ENCODE data around the gene MYH11. TPM values are rescaled to one million over a fixed set of nuclear protein-coding genes. Genes with fewer than 3 reads are reported as not detected.

Gene MYH11
- total and polyA plus RNA-seq, 10 of the 15 experiments (the other 5 are each of a cell fraction or from before 2014, with no cell fraction given) = 0.01 to 1.9 (median 0.13) TPM; not detected in 1

DNA sequence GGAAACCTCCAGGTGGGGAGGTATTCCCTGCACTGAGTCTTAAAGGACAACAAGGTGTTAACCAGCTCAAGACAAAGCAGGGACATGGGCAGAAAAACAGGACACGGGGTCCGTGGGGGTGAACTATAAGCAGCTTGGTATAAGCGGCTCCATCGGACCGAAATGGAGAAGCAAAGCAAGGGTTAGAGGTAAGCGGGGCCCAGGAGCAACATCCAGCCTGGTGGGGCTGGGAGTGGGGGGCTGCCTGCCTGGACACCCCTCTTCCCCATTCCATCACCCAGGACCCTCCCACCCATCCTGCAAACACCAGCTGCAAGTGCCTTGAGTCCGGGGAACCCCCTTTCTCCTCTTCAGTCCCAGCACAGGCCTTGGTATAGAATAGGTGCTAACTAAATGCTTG, 29.5 kb downstream of the MYH11 start (continued):
- TF ChIP-seq ZBTB40 (IDR thresholded peaks at IDR 0.05; ENCODE audit: borderline replicate concordance) = no peak

DNA sequence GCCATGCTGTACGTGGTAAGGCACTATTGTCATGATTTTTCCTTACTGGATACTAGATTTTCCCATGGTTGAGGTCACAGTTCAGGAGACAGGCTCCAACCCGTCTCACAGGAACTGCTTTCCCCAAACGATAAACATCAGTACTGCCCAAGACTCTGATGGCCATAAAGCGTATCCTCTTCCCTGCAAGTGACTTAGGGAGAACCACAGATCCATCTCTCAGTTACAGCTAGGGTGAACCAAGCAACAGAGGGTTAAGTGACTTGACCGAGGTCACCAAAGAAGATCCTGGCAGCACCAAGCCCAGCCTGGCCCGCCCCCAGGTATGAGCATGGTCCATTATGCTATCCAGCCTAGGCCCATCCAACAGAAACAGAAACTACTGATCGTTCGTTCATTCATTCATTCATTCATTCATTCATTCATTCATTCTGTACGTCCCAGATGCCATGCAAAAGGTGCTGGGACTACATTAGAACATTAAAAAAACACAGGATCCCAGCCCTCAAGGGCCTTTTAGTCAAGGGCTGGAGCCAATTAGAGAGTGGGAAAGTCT, 31.0 kb downstream of the MYH11 start:
- WGBS (ENCODE audit: insufficient coverage, insufficient replicate concordance, low lambda C conversion rate, missing lambda C conversion rate) = 33% methylated on average over 9 of the region's 9 CpGs
- no peaks in the 10 kb centered on the region for H3K4me1 ChIP-seq (ENCODE audit: control insufficient read depth, insufficient read depth, low read length)
- ChIA-PET RAD21 (ENCODE audit: unreplicated experiment) (interaction anchor here (0.6 kb wide), 1 partner anchor 59 kb away, joined by 3 read pairs; no protein-coding TSS in a partner anchor), SMC1A (ENCODE audit: uncharacterized antibody, unreplicated experiment) (interaction anchor here (0.9 kb wide), 1 partner anchor 338 kb away, joined by 3 read pairs; no protein-coding TSS in a partner anchor), CTCF (interaction anchor here (0.6 to 0.7 kb wide), 2 partner anchors 1459 to 1739 kb away, joined by 3 to 4 read pairs; no protein-coding TSS in a partner anchor), POLR2A (interaction anchor here (0.6 kb wide), 2 partner anchors 61 to 137 kb away, joined by 3 read pairs; no protein-coding TSS in a partner anchor)
- H3K79me2 ChIP-seq (ENCODE audit: control insufficient read depth, insufficient read depth, low read length) = no peaks in the 10 kb centered on the region
- peak; percentile 75; the same call in 1 of the 2 replicates for TF ChIP-seq ZNF24 (IDR thresholded peaks at IDR 0.05)
- no peak for TF ChIP-seq BHLHE40 (IDR thresholded peaks at IDR 0.05; ENCODE audit: borderline replicate concordance in 1 of 2, low read depth in 2 of 2, low read length in 1 of 2)
- H4K20me1 ChIP-seq (ENCODE audit: control insufficient read depth, insufficient read depth) = no peaks in the 10 kb centered on the region
- no peak overlapping the region for H2AFZ ChIP-seq (ENCODE audit: control insufficient read depth, low read depth, low read length)
- H3K27me3 ChIP-seq (replicated peaks in 1 of 2; ENCODE audit: control insufficient read depth in 2 of 2, insufficient read depth in 2 of 2, low read length in 1 of 2) = no peaks in the 10 kb centered on the region
- H3K27ac ChIP-seq (ENCODE audit: control insufficient read depth, insufficient read depth) = no peak overlapping the region
- intact Hi-C loops (cut with micrococcal nuclease; ENCODE audit: unreplicated experiment) = no loop called here
- no TSS peak for BruUV-seq (replicated peaks)
- DNase-seq (ENCODE audit: low read depth, low spot score) (no peak), FAIRE-seq (no peak), ATAC-seq (no peak)
- no peaks in the 10 kb centered on the region for H3K36me3 ChIP-seq (ENCODE audit: control insufficient read depth in 2 of 2, insufficient read depth in 2 of 2, low read length in 1 of 2)
- H3K9me3 ChIP-seq (replicated peaks; ENCODE audit: control insufficient read depth, insufficient read depth, low read length) = no peaks in the 10 kb centered on the region
- no peak overlapping the region for H3K4me2 ChIP-seq (ENCODE audit: control insufficient read depth, insufficient read depth)
- in situ Hi-C loops (cut with MboI) = no loop called here
- no peak overlapping the region for H3K9ac ChIP-seq (ENCODE audit: control insufficient read depth, insufficient read depth, low read length)
- no peak overlapping the region for H3K4me3 ChIP-seq
